NCI-H446 (cell line): ENCODE measurements around the gene MCF2L.

Source experiments
- DNase-seq, 2 experiments: peaks; one replicate each; lab custom pipeline; 2025; lab: John Stamatoyannopoulos, UW

MCF2L gene

GRCh38 chr13:113033054-113033850 is 64.2 kb downstream of the MCF2L start:
- DNase-seq: no peak

GRCh38 chr13:113034451-113035212 is 65.6 kb downstream of the MCF2L start:
- DNase-seq: no peak

- no peak for DNase-seq
Observed at GRCh38 chr13:113035213-113035800, 66.3 kb downstream of the MCF2L start.

- DNase-seq: no peak
Observed at GRCh38 chr13:113036401-113036800, 67.4 kb downstream of the MCF2L start.

GRCh38 chr13:113040031-113040430 is 71.0 kb downstream of the MCF2L start:
- DNase-seq: no peak

- no peak for DNase-seq
Observed at GRCh38 chr13:113040597-113041292, 71.7 kb downstream of the MCF2L start.

GRCh38 chr13:113041293-113041690 is 72.3 kb downstream of the MCF2L start:
- DNase-seq: no peak

- no peak for DNase-seq
Observed at GRCh38 chr13:113041896-113042295, 72.9 kb downstream of the MCF2L start.

- no peak for DNase-seq
Observed at GRCh38 chr13:113042456-113042855, 73.4 kb downstream of the MCF2L start.

- DNase-seq: no peak
Observed at GRCh38 chr13:113043001-113043630, 74.1 kb downstream of the MCF2L start.

- DNase-seq: no peak
Observed at GRCh38 chr13:113043931-113044330, 74.9 kb downstream of the MCF2L start.

- no peak for DNase-seq
Observed at GRCh38 chr13:113044391-113045114, 75.5 kb downstream of the MCF2L start.

GRCh38 chr13:113045251-113046127 is 76.5 kb downstream of the MCF2L start:
- no peak for DNase-seq

- DNase-seq: no peak
Observed at GRCh38 chr13:113046128-113046882, 77.3 kb downstream of the MCF2L start.

- no peak for DNase-seq
Observed at GRCh38 chr13:113046883-113047244, 77.8 kb downstream of the MCF2L start.

GRCh38 chr13:113047587-113047986 is 78.6 kb downstream of the MCF2L start:
- no peak for DNase-seq

- no peak for DNase-seq
Observed at GRCh38 chr13:113048766-113049165, 79.8 kb downstream of the MCF2L start.

- DNase-seq: no peak
Observed at GRCh38 chr13:113049521-113049941, 80.5 kb downstream of the MCF2L start.

GRCh38 chr13:113049981-113050380 is 81.0 kb downstream of the MCF2L start:
- no peak for DNase-seq
